Fibroblast of lung (primary cell): ENCODE data around the gene CPEB2. TPM values are rescaled to one million over a fixed set of nuclear protein-coding genes. Genes with fewer than 3 reads are reported as not detected.
A peak's percentile ranks its signal among the peaks of the same experiment; 100 is the strongest.

Experiments
- DNase-seq, 2 donors: peaks; one replicate each; pipeline versions ENCODE4 v3.0.0 to v3.0.0-alpha.2; 2010; ENCODE audit warnings: low read depth in 2 of 2
- H2AFZ ChIP-seq: 2 replicates; pipeline ENCODE4 v1.5.1; 2012; ENCODE audit warnings: low read length, control low read depth, inconsistent platforms
- H3K27ac ChIP-seq: 2 replicates; pipeline ENCODE4 v1.5.1; 2011; ENCODE audit warnings: low read length, control low read depth; ENCODE audit not compliant: insufficient read depth
- H3K27me3 ChIP-seq: 2 replicates; pipeline ENCODE4 v1.5.1; 2011; ENCODE audit warnings: mild to moderate bottlenecking, low read length; ENCODE audit not compliant: control insufficient read depth, insufficient read depth
- H3K36me3 ChIP-seq: 2 replicates; pipeline ENCODE4 v1.5.1; 2011; ENCODE audit warnings: low read length; ENCODE audit not compliant: control insufficient read depth, insufficient read depth
- H3K4me1 ChIP-seq: 2 replicates; pipeline ENCODE4 v1.5.1; 2011; ENCODE audit warnings: low read length; ENCODE audit not compliant: control insufficient read depth, insufficient read depth; ENCODE audit errors: extremely low read depth
- H3K4me2 ChIP-seq: 2 replicates; pipeline ENCODE4 v1.5.1; 2011; ENCODE audit warnings: low read length, control low read depth; ENCODE audit not compliant: insufficient read depth; ENCODE audit errors: extremely low read depth
- H3K4me3 ChIP-seq, 4 experiments: fragments of 200-600 bp in 1 of 4; sonication (generic) in 1 of 4; replicated peaks in 1 of 4; 2 replicates each; pipeline ENCODE4 v1.5.1; 2011 to 2016; ENCODE audit warnings: low read length in 4 of 4, low read depth in 3 of 4, mild to moderate bottlenecking in 3 of 4, control low read depth in 2 of 4, inconsistent platforms in 1 of 4, mixed read lengths in 1 of 4; ENCODE audit not compliant: insufficient read depth in 1 of 4; ENCODE audit errors: control extremely low read depth in 1 of 4
- H3K79me2 ChIP-seq: 2 replicates; pipeline ENCODE4 v1.5.1; 2012; ENCODE audit warnings: mild to moderate bottlenecking, low read length, inconsistent platforms; ENCODE audit not compliant: control insufficient read depth, insufficient read depth
- H3K9ac ChIP-seq: 2 replicates; pipeline ENCODE4 v1.5.1; 2011; ENCODE audit warnings: mild to moderate bottlenecking, low read length, control low read depth; ENCODE audit not compliant: insufficient read depth
- H3K9me3 ChIP-seq: 2 replicates; pipeline ENCODE4 v1.5.1; 2012; ENCODE audit warnings: low read depth, low read length; ENCODE audit not compliant: control insufficient read depth, insufficient read depth
- H4K20me1 ChIP-seq: 2 replicates; pipeline ENCODE4 v1.5.1; 2011; ENCODE audit warnings: low read length; ENCODE audit not compliant: control insufficient read depth, insufficient read depth; ENCODE audit errors: extremely low read depth
- EZH2 ChIP-seq: IDR thresholded peaks from 2 replicates; pipeline ENCODE4 v1.5.1; 2012; ENCODE audit warnings: low read length, control low read depth, mild to moderate bottlenecking; ENCODE audit errors: missing control alignments
- polyA plus RNA-seq, 2 donors: library from polyadenylated mRNA; depleted of rRNA in 1 of 2; stranded (reverse) in 1 of 2; unstranded in 1 of 2; fragments of >200 nt; gene quantifications; 2 replicates each; pipeline ENCODE4 v1.2.1, GENCODE V29; 2011 to 2012; ENCODE audit warnings: missing spikeins in 1 of 2
- total RNA-seq: library from RNA; depleted of rRNA; stranded (reverse); fragments of >200 nt; gene quantifications from 2 replicates; pipeline ENCODE4 v1.2.1, GENCODE V29; 2014
- TF ChIP-seq, protein P1 (sequence below), 2 donors: IDR thresholded peaks in 1 of 2; conservative IDR thresholded peaks in 1 of 2; 1 replicate in 1 of 2; 2 replicates in 1 of 2; pipeline ENCODE4 v1.5.1; 2011 to 2012; ENCODE audit warnings: low read length in 2 of 2, control low read depth in 1 of 2, inconsistent platforms in 1 of 2, low read depth in 1 of 2, mild to moderate bottlenecking in 1 of 2

The CPEB2 gene
- total and polyA plus RNA-seq, 2 donors (not counting 1 experiment from before 2014, with no cell fraction given), result 18.6 to 19.0 TPM

DNA sequence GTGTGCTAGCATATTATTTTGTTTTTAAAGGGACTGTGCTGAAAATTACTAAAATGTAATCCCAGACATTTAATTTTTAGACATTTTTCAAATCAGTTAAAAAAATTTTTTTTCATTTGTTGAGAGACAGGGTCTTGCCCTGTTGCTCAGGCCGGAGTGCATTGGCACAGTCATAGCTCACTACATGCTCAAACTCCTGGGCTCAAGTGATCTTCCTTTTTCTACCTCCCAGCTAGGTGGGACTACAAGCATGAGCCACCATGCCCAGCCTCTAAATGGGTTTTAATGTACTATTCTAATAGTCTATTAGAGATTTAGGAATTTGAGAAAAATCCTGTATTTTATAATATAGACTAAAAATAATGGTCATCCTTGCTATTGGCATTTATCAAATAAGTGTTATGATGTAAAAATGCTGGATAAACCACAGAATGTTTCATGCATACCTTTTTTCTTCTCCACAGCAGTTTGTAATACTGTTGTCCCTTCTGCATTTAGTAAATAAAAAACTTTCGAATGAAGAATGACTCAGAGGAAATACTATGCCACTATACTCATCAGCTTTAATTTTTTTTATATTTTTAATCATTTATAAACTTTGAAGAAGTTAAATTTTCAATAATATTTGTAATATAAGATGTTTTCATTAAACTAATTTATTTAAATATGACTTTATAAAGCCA lies 29.9 kb downstream of the CPEB2 start:
- no peaks in the 10 kb centered on the region for H3K27me3 ChIP-seq
- H3K4me2 ChIP-seq, result peak overlapping the region; percentile 56
- H3K4me3 ChIP-seq, result no peak overlapping the region
- H3K36me3 ChIP-seq, result peaks cover 9% of the 10 kb centered on the region
- H3K9me3 ChIP-seq, result no peaks in the 10 kb centered on the region
- no peak overlapping the region for H2AFZ ChIP-seq
- peaks cover 2% of the 10 kb centered on the region for H4K20me1 ChIP-seq
- no peak for TF ChIP-seq EZH2
- TF ChIP-seq, protein P1, sequence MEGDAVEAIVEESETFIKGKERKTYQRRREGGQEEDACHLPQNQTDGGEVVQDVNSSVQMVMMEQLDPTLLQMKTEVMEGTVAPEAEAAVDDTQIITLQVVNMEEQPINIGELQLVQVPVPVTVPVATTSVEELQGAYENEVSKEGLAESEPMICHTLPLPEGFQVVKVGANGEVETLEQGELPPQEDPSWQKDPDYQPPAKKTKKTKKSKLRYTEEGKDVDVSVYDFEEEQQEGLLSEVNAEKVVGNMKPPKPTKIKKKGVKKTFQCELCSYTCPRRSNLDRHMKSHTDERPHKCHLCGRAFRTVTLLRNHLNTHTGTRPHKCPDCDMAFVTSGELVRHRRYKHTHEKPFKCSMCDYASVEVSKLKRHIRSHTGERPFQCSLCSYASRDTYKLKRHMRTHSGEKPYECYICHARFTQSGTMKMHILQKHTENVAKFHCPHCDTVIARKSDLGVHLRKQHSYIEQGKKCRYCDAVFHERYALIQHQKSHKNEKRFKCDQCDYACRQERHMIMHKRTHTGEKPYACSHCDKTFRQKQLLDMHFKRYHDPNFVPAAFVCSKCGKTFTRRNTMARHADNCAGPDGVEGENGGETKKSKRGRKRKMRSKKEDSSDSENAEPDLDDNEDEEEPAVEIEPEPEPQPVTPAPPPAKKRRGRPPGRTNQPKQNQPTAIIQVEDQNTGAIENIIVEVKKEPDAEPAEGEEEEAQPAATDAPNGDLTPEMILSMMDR (conservative IDR thresholded peaks at IDR 0.05 in 1 of 2, IDR thresholded peaks at IDR 0.05 in 1 of 2; ENCODE audit: low read depth in 1 of 2, low read length in 2 of 2), result no peak
- DNase-seq, result peak; percentile 35 to 55
- H3K27ac ChIP-seq, result no peak overlapping the region
- H3K4me1 ChIP-seq, result peaks cover 7% of the 10 kb centered on the region
- H3K79me2 ChIP-seq, result peaks cover 82% of the 10 kb centered on the region
- H3K9ac ChIP-seq, result no peak overlapping the region

- H3K4me1 ChIP-seq, result peaks cover 7% of the 10 kb centered on the region
- no peak overlapping the region for H3K27ac ChIP-seq
- no peak overlapping the region for H3K9ac ChIP-seq
- H3K27me3 ChIP-seq, result no peaks in the 10 kb centered on the region
- peak in 1 of 2 donors; percentile 70 for DNase-seq
- TF ChIP-seq EZH2, result no peak
- TF ChIP-seq, protein P1 (conservative IDR thresholded peaks at IDR 0.05 in 1 of 2, IDR thresholded peaks at IDR 0.05 in 1 of 2; ENCODE audit: low read depth in 1 of 2, low read length in 2 of 2), result no peak
- H3K79me2 ChIP-seq, result peaks cover 70% of the 10 kb centered on the region
- no peak overlapping the region for H2AFZ ChIP-seq
- H3K36me3 ChIP-seq, result peaks cover 7% of the 10 kb centered on the region
- H3K4me2 ChIP-seq, result no peak overlapping the region
- no peaks in the 10 kb centered on the region for H3K9me3 ChIP-seq
- no peak overlapping the region for H3K4me3 ChIP-seq
- no peaks in the 10 kb centered on the region for H4K20me1 ChIP-seq
Observed at GRCh38 chr4:15034071-15034764, 31.9 kb downstream of the CPEB2 start.

GRCh38 chr4:15035159-15035558 lies 32.9 kb downstream of the CPEB2 start:
- H3K79me2 ChIP-seq, result peaks cover 62% of the 10 kb centered on the region
- H3K27ac ChIP-seq, result no peak overlapping the region
- H4K20me1 ChIP-seq, result no peaks in the 10 kb centered on the region
- H3K4me2 ChIP-seq, result no peak overlapping the region
- no peak overlapping the region for H3K4me3 ChIP-seq
- TF ChIP-seq, protein P1 (conservative IDR thresholded peaks at IDR 0.05 in 1 of 2, IDR thresholded peaks at IDR 0.05 in 1 of 2; ENCODE audit: low read depth in 1 of 2, low read length in 2 of 2), result no peak
- TF ChIP-seq EZH2, result no peak
- no peaks in the 10 kb centered on the region for H3K27me3 ChIP-seq
- no peak overlapping the region for H3K9ac ChIP-seq
- H2AFZ ChIP-seq, result no peak overlapping the region
- peaks cover 7% of the 10 kb centered on the region for H3K4me1 ChIP-seq
- peaks cover 5% of the 10 kb centered on the region for H3K36me3 ChIP-seq
- H3K9me3 ChIP-seq, result no peaks in the 10 kb centered on the region
- peak in 1 of 2 donors; percentile 76 for DNase-seq
